Nasal cavity respiratory epithelium epithelial cell of viscerocranial mucosa (primary cell): Measurements from ENCODE around the gene MTERF4. TPM values are rescaled to one million over a fixed set of nuclear protein-coding genes. Genes with fewer than 3 reads are reported as not detected.

Source experiments
- total RNA-seq: library from RNA; depleted of rRNA; stranded (reverse); fragments of >200 nt; gene quantifications from 2 replicates; pipeline ENCODE4 v1.2.3, GENCODE V29; 2014

Gene MTERF4
- 25.3 and 37.0 TPM in 2 replicates for total RNA-seq

GRCh38 chr2:241102239-241102803, at the start of gene MTERF4:
Gene MTERF4, minus strand, starts transcription at chr2:241102287. Its CDS starts 14 bp downstream, at chr2:241102273.

GRCh38 chr2:241149925-241150659, 48.0 kb upstream of the MTERF4 start, which contains the start of gene PPP1R7:
Gene PPP1R7, plus strand, starts transcription at chr2:241150467. Its CDS starts 29 bp downstream, at chr2:241150496.

GRCh38 chr2:241148891-241149674, 47.0 kb upstream of the MTERF4 start, which contains the start of gene PASK:
Gene PASK, minus strand, starts transcription at chr2:241149472. Its CDS starts 6,440 bp downstream, at chr2:241143032.

Other genes starting within 250 kb of the MTERF4 start
- not detected in 2 replicates for gene AGXT, start 233.5 kb downstream of the MTERF4 start, total RNA-seq
- gene MAB21L4, start 206.1 kb downstream of the MTERF4 start, total RNA-seq = 1.4 and 5.9 TPM in 2 replicates
- not detected in 2 replicates for gene CROCC2, start 196.0 kb downstream of the MTERF4 start, total RNA-seq
- gene SNED1, start 103.7 kb downstream of the MTERF4 start, total RNA-seq = under 0.01 and 0.28 TPM in 2 replicates
- 2.7 and 4.8 TPM in 2 replicates for gene PASK, start 47.2 kb upstream of the MTERF4 start, total RNA-seq
- 39.6 and 43.8 TPM in 2 replicates for gene PPP1R7, start 48.2 kb upstream of the MTERF4 start, total RNA-seq
- 0.28 TPM in 1 of 2 replicates, not detected in the other for gene ANO7, start 86.4 kb upstream of the MTERF4 start, total RNA-seq
- 1,081 and 1,093 TPM in 2 replicates for gene HDLBP, start 213.4 kb upstream of the MTERF4 start, total RNA-seq
- 150 and 288 TPM in 2 replicates for gene SEPTIN2, start 213.6 kb upstream of the MTERF4 start, total RNA-seq